Fibroblast of lung (primary cell): ENCODE results near the gene LYPD5. TPM values are rescaled to one million over a fixed set of nuclear protein-coding genes. Genes with fewer than 3 reads are reported as not detected.

Source experiments
- DNase-seq, 2 donors: peaks; one replicate each; pipeline versions ENCODE4 v3.0.0 to v3.0.0-alpha.2; 2010; ENCODE audit warnings: low read depth in 2 of 2
- H2AFZ ChIP-seq: 2 replicates; pipeline ENCODE4 v1.5.1; 2012; ENCODE audit warnings: low read length, control low read depth, inconsistent platforms
- H3K27ac ChIP-seq: 2 replicates; pipeline ENCODE4 v1.5.1; 2011; ENCODE audit warnings: low read length, control low read depth; ENCODE audit not compliant: insufficient read depth
- H3K27me3 ChIP-seq: 2 replicates; pipeline ENCODE4 v1.5.1; 2011; ENCODE audit warnings: mild to moderate bottlenecking, low read length; ENCODE audit not compliant: control insufficient read depth, insufficient read depth
- H3K36me3 ChIP-seq: 2 replicates; pipeline ENCODE4 v1.5.1; 2011; ENCODE audit warnings: low read length; ENCODE audit not compliant: control insufficient read depth, insufficient read depth
- H3K4me1 ChIP-seq: 2 replicates; pipeline ENCODE4 v1.5.1; 2011; ENCODE audit warnings: low read length; ENCODE audit not compliant: control insufficient read depth, insufficient read depth; ENCODE audit errors: extremely low read depth
- H3K4me2 ChIP-seq: 2 replicates; pipeline ENCODE4 v1.5.1; 2011; ENCODE audit warnings: low read length, control low read depth; ENCODE audit not compliant: insufficient read depth; ENCODE audit errors: extremely low read depth
- H3K4me3 ChIP-seq, 4 experiments: fragments of 200-600 bp in 1 of 4; sonication (generic) in 1 of 4; replicated peaks in 1 of 4; 2 replicates each; pipeline ENCODE4 v1.5.1; 2011 to 2016; ENCODE audit warnings: low read length in 4 of 4, low read depth in 3 of 4, mild to moderate bottlenecking in 3 of 4, control low read depth in 2 of 4, inconsistent platforms in 1 of 4, mixed read lengths in 1 of 4; ENCODE audit not compliant: insufficient read depth in 1 of 4; ENCODE audit errors: control extremely low read depth in 1 of 4
- H3K79me2 ChIP-seq: 2 replicates; pipeline ENCODE4 v1.5.1; 2012; ENCODE audit warnings: mild to moderate bottlenecking, low read length, inconsistent platforms; ENCODE audit not compliant: control insufficient read depth, insufficient read depth
- H3K9ac ChIP-seq: 2 replicates; pipeline ENCODE4 v1.5.1; 2011; ENCODE audit warnings: mild to moderate bottlenecking, low read length, control low read depth; ENCODE audit not compliant: insufficient read depth
- H3K9me3 ChIP-seq: 2 replicates; pipeline ENCODE4 v1.5.1; 2012; ENCODE audit warnings: low read depth, low read length; ENCODE audit not compliant: control insufficient read depth, insufficient read depth
- H4K20me1 ChIP-seq: 2 replicates; pipeline ENCODE4 v1.5.1; 2011; ENCODE audit warnings: low read length; ENCODE audit not compliant: control insufficient read depth, insufficient read depth; ENCODE audit errors: extremely low read depth
- EZH2 ChIP-seq: IDR thresholded peaks from 2 replicates; pipeline ENCODE4 v1.5.1; 2012; ENCODE audit warnings: low read length, control low read depth, mild to moderate bottlenecking; ENCODE audit errors: missing control alignments
- polyA plus RNA-seq, 2 donors: library from polyadenylated mRNA; depleted of rRNA in 1 of 2; stranded (reverse) in 1 of 2; unstranded in 1 of 2; fragments of >200 nt; gene quantifications; 2 replicates each; pipeline ENCODE4 v1.2.1, GENCODE V29; 2011 to 2012; ENCODE audit warnings: missing spikeins in 1 of 2
- total RNA-seq: library from RNA; depleted of rRNA; stranded (reverse); fragments of >200 nt; gene quantifications from 2 replicates; pipeline ENCODE4 v1.2.1, GENCODE V29; 2014
- TF ChIP-seq, protein P1 (sequence below), 2 donors: IDR thresholded peaks in 1 of 2; conservative IDR thresholded peaks in 1 of 2; 1 replicate in 1 of 2; 2 replicates in 1 of 2; pipeline ENCODE4 v1.5.1; 2011 to 2012; ENCODE audit warnings: low read length in 2 of 2, control low read depth in 1 of 2, inconsistent platforms in 1 of 2, low read depth in 1 of 2, mild to moderate bottlenecking in 1 of 2

Gene LYPD5
- total and polyA plus RNA-seq, 2 donors (not counting 1 experiment from before 2014, with no cell fraction given), result 0.37 to 0.50 TPM

GRCh38 chr19:43847246-43847645 is 45.0 kb upstream of the LYPD5 start:
- Histone ChIP-seq H3K9me3 (peaks cover 2% of the 10 kb centered on the region), H3K36me3 (peaks cover 4% of the 10 kb centered on the region)

DNA sequence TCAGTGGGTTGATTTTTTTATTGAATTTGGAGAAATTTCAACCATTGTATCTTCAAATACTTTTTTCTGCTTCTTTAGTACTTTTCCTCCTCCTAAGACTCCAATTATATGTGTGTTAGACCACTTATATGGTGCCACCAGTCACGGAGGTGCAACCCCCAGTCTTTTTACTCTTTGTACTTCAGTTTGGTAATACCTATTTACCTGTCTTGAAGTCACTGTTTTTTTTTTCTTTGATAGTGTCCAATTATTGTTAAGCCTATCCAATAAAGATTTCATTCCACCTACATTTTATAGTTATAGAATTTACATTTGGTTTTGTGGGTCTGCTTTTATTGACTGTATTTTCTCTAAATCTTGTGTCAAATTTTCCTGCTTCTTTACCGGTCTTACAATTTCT is 39.8 kb upstream of the LYPD5 start:
- DNase-seq, result no peak
- Histone ChIP-seq H3K27ac (no peak overlapping the region), H4K20me1 (no peaks in the 10 kb centered on the region), H3K9ac (no peak overlapping the region), H3K4me3 (no peak overlapping the region), H3K27me3 (no peaks in the 10 kb centered on the region), H3K4me1 (no peaks in the 10 kb centered on the region), H3K79me2 (no peaks in the 10 kb centered on the region), H2AFZ (no peak overlapping the region), H3K36me3 (peaks cover 9% of the 10 kb centered on the region), H3K9me3 (peaks cover 3% of the 10 kb centered on the region), H3K4me2 (no peak overlapping the region)
- TF ChIP-seq EZH2, result no peak
- TF ChIP-seq, protein P1, sequence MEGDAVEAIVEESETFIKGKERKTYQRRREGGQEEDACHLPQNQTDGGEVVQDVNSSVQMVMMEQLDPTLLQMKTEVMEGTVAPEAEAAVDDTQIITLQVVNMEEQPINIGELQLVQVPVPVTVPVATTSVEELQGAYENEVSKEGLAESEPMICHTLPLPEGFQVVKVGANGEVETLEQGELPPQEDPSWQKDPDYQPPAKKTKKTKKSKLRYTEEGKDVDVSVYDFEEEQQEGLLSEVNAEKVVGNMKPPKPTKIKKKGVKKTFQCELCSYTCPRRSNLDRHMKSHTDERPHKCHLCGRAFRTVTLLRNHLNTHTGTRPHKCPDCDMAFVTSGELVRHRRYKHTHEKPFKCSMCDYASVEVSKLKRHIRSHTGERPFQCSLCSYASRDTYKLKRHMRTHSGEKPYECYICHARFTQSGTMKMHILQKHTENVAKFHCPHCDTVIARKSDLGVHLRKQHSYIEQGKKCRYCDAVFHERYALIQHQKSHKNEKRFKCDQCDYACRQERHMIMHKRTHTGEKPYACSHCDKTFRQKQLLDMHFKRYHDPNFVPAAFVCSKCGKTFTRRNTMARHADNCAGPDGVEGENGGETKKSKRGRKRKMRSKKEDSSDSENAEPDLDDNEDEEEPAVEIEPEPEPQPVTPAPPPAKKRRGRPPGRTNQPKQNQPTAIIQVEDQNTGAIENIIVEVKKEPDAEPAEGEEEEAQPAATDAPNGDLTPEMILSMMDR (conservative IDR thresholded peaks at IDR 0.05 in 1 of 2, IDR thresholded peaks at IDR 0.05 in 1 of 2; ENCODE audit: low read depth in 1 of 2, low read length in 2 of 2), result no peak

More at GRCh38 chr19:43847246-43847645, 45.0 kb upstream of the LYPD5 start:
- no peak overlapping the region for H3K4me3 ChIP-seq
- no peaks in the 10 kb centered on the region for H4K20me1 ChIP-seq
- H3K27me3 ChIP-seq, result no peaks in the 10 kb centered on the region
- DNase-seq, result no peak
- no peak overlapping the region for H2AFZ ChIP-seq
- H3K4me1 ChIP-seq, result no peaks in the 10 kb centered on the region
- H3K27ac ChIP-seq, result no peak overlapping the region
- no peaks in the 10 kb centered on the region for H3K79me2 ChIP-seq
- H3K9ac ChIP-seq, result no peak overlapping the region
- TF ChIP-seq, protein P1 (conservative IDR thresholded peaks at IDR 0.05 in 1 of 2, IDR thresholded peaks at IDR 0.05 in 1 of 2; ENCODE audit: low read depth in 1 of 2, low read length in 2 of 2), result no peak
- TF ChIP-seq EZH2, result no peak
- no peak overlapping the region for H3K4me2 ChIP-seq

DNA sequence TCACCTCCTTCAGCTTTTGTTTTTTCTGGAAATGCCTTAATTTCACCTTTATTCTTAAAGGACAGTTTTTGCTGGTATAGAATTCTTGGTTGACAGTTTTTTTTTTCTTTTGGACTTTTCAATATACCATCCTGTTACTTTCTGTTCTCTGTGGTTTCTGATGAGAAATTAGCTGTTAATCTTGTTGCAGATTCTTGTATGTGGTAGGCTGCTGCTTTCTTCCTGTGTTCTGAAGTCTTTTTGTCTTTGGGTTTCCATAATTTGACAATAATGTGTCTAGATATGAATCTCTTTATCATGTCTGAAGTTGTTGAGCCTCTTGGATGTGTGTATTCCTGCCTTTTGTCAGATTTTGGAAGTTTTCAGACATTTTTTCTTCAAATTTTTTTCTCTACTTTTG is 36.9 kb upstream of the LYPD5 start:
- Histone ChIP-seq H2AFZ (no peak overlapping the region), H3K4me3 (no peak overlapping the region), H3K27me3 (no peaks in the 10 kb centered on the region), H3K4me1 (no peaks in the 10 kb centered on the region), H3K36me3 (peaks cover 9% of the 10 kb centered on the region), H3K9me3 (peaks cover 3% of the 10 kb centered on the region), H3K79me2 (no peaks in the 10 kb centered on the region), H3K27ac (no peak overlapping the region), H3K4me2 (no peak overlapping the region), H3K9ac (no peak overlapping the region), H4K20me1 (no peaks in the 10 kb centered on the region)
- no peak for TF ChIP-seq EZH2
- TF ChIP-seq, protein P1 (conservative IDR thresholded peaks at IDR 0.05 in 1 of 2, IDR thresholded peaks at IDR 0.05 in 1 of 2; ENCODE audit: low read depth in 1 of 2, low read length in 2 of 2), result no peak
- no peak for DNase-seq
